Right kidney (tissue), 1 donor: Measurements from ENCODE around the gene SLBP.
A peak's percentile ranks its signal among the peaks of the same experiment; 100 is the strongest.

Experiments used
- DNase-seq: peaks from one replicate; pipeline ENCODE4 v3.0.0-alpha.2; 2016

Gene SLBP

DNA sequence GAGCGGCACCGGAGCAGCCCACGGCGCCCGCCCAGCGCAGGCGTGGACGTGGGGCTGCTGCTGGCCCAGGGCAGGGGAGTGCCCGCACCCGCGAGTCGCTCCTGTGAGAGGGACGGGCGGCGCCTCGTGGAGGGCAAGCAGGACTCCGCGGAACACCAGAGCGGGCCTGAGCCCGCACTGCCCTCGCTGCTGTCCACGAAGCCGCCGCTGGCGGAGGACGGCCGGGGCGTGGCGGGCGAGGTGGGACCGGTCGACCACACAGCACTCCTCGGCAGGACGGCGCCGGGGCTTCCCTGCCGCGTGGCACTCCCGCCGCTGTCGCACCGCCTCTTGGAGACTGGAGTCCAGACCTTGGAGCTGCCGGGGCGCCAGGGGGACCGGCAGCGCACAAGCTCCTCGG lies 57.0 kb downstream of the SLBP start:
- no peak for DNase-seq

- peak; percentile 49 for DNase-seq
Measured at GRCh38 chr4:1654216-1654955, 57.7 kb downstream of the SLBP start.

GRCh38 chr4:1653776-1654175 lies 58.3 kb downstream of the SLBP start:
- DNase-seq: no peak

- no peak for DNase-seq
Measured at GRCh38 chr4:1652088-1652487, 60.0 kb downstream of the SLBP start.

GRCh38 chr4:1651609-1652008 lies 60.5 kb downstream of the SLBP start:
- no peak for DNase-seq

DNA sequence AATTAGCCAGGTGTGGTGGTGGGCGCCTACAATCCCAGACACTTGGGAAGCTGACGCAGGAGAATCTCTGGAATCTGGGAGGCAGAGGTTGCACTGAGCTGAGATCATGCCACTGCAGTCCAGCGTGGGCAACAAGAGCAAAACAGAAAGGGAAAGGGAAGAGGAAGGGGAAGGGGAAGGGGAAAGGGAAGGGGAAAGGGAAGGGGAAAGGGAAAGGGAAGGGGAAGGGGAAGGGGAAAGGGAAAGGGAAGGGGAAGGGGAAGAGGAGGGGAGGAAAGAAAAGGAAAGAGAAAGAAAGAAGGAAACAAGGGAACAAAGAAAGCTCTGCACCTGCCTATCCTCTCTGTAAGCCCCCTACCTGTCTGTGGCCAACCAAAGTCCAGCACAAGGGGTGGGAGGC lies 63.2 kb downstream of the SLBP start:
- no peak for DNase-seq

- no peak for DNase-seq
Measured at GRCh38 chr4:1647432-1647831, 64.7 kb downstream of the SLBP start.

DNA sequence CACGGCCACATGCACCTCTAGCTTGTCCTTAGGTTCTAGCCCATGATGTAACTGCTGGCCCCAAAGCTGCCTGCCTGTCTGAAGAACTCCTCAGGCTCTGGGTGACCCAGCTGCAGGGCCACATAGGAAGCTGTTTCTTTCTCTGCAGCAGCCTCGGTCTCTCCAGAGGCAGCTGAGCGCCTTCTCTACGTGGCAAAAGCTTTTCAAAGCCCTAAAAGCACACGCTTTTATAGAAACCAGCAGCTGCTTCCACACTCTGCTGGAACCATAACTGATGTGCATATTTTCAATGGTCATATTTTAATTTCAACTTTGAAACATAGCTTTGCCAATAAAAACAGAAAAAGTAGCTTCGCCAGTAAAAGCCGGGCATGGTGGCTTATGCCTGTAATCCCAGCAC lies 65.4 kb downstream of the SLBP start:
- DNase-seq: no peak

- DNase-seq: peak; percentile 79
Measured at GRCh38 chr4:1644891-1645657, 67.0 kb downstream of the SLBP start.

- DNase-seq: no peak
Measured at GRCh38 chr4:1643971-1644735, 68.0 kb downstream of the SLBP start.
